GM19397 (cell line): ENCODE data around the gene VTI1A.
"Not testable (repeated sequence)": the region's sequence is repeated elsewhere in the genome, so short reads cannot be mapped to it uniquely, and the experiment has no call there.

Source experiments
- ATAC-seq: cut with Tn5 transposase; IDR thresholded peaks from one replicate; pipeline ENCODE4 v1.9.1; 2021; ENCODE audit warnings: mild to moderate bottlenecking, moderate library complexity; ENCODE audit not compliant: unreplicated experiment

VTI1A gene

GRCh38 chr10:112585126-112585525 lies 138.1 kb downstream of the VTI1A start:
- no peak for ATAC-seq

- ATAC-seq = no peak
Observed at GRCh38 chr10:112585960-112586359, 138.9 kb downstream of the VTI1A start.

GRCh38 chr10:112587729-112588128 lies 140.7 kb downstream of the VTI1A start:
- no peak for ATAC-seq

GRCh38 chr10:112588225-112588990 lies 141.4 kb downstream of the VTI1A start:
- no peak for ATAC-seq

- no peak for ATAC-seq
Observed at GRCh38 chr10:112589081-112589480, 142.1 kb downstream of the VTI1A start.

GRCh38 chr10:112590786-112591185 lies 143.8 kb downstream of the VTI1A start:
- ATAC-seq = not testable (repeated sequence)

GRCh38 chr10:112593023-112593422 lies 146.0 kb downstream of the VTI1A start:
- no peak for ATAC-seq

- no peak for ATAC-seq
Observed at GRCh38 chr10:112601214-112602090, 154.4 kb downstream of the VTI1A start.

GRCh38 chr10:112603062-112603461 lies 156.0 kb downstream of the VTI1A start:
- ATAC-seq = no peak

- no peak for ATAC-seq
Observed at GRCh38 chr10:112605063-112605462, 158.0 kb downstream of the VTI1A start.

- ATAC-seq = no peak
Observed at GRCh38 chr10:112607506-112607905, 160.5 kb downstream of the VTI1A start.

GRCh38 chr10:112613620-112614019 lies 166.6 kb downstream of the VTI1A start:
- no peak for ATAC-seq

GRCh38 chr10:112614072-112614471 lies 167.1 kb downstream of the VTI1A start:
- no peak for ATAC-seq

GRCh38 chr10:112614586-112614985 lies 167.6 kb downstream of the VTI1A start:
- ATAC-seq = no peak

GRCh38 chr10:112615269-112615668 lies 168.3 kb downstream of the VTI1A start:
- ATAC-seq = no peak

- no peak for ATAC-seq
Observed at GRCh38 chr10:112616647-112617046, 169.6 kb downstream of the VTI1A start.

GRCh38 chr10:112618814-112619213 lies 171.8 kb downstream of the VTI1A start:
- no peak for ATAC-seq

GRCh38 chr10:112619556-112619955 lies 172.5 kb downstream of the VTI1A start:
- ATAC-seq = no peak

- no peak for ATAC-seq
Observed at GRCh38 chr10:112622786-112623185, 175.8 kb downstream of the VTI1A start.

- ATAC-seq = no peak
Observed at GRCh38 chr10:112624546-112625048, 177.6 kb downstream of the VTI1A start.

GRCh38 chr10:112628951-112629609 lies 182.1 kb downstream of the VTI1A start:
- no peak for ATAC-seq
